ENCODE measurements around the gene MCAM. TPM values are rescaled to one million over a fixed set of nuclear protein-coding genes. Genes with fewer than 3 reads are reported as not detected.

Gene MCAM
- total and polyA plus RNA-seq, 10 of the 15 experiments (the other 5 are each of a cell fraction or from before 2014, with no cell fraction given) = 3.1 to 19.7 (median 9.3) TPM

DNA sequence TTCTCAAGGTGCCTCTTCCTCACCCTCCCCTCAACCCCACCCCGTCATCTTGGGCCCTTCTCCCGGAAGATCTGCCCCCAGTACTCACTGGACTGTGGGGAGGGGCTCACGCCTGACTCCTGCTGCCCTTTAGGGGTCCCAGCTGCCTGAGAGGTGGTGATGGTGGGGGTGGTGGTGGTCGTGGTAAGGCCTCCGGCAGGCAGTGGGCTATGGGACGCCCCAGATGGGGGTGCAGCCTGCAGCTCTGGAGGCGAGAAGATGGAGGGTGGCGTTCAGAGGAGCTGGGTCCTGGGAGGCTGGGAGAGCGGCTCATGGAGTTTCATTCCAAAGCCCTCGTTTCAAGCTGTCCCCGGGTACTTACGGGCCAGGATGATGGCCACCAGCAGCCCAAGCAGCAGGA is 28.8 kb upstream of the MCAM start:
- FAIRE-seq = no peak
- 29% methylated on average over 10 of the region's 12 CpGs for WGBS (ENCODE audit: insufficient coverage, insufficient replicate concordance, low lambda C conversion rate, missing lambda C conversion rate)
- no peak for TF ChIP-seq SRF (IDR thresholded peaks at IDR 0.05; ENCODE audit: low read depth in 2 of 2, low read length in 2 of 2)
- TF ChIP-seq, protein P1, sequence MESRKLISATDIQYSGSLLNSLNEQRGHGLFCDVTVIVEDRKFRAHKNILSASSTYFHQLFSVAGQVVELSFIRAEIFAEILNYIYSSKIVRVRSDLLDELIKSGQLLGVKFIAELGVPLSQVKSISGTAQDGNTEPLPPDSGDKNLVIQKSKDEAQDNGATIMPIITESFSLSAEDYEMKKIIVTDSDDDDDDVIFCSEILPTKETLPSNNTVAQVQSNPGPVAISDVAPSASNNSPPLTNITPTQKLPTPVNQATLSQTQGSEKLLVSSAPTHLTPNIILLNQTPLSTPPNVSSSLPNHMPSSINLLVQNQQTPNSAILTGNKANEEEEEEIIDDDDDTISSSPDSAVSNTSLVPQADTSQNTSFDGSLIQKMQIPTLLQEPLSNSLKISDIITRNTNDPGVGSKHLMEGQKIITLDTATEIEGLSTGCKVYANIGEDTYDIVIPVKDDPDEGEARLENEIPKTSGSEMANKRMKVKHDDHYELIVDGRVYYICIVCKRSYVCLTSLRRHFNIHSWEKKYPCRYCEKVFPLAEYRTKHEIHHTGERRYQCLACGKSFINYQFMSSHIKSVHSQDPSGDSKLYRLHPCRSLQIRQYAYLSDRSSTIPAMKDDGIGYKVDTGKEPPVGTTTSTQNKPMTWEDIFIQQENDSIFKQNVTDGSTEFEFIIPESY (IDR thresholded peaks at IDR 0.05) = no peak
- TF ChIP-seq, protein P2, sequence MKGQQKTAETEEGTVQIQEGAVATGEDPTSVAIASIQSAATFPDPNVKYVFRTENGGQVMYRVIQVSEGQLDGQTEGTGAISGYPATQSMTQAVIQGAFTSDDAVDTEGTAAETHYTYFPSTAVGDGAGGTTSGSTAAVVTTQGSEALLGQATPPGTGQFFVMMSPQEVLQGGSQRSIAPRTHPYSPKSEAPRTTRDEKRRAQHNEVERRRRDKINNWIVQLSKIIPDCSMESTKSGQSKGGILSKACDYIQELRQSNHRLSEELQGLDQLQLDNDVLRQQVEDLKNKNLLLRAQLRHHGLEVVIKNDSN (IDR thresholded peaks at IDR 0.05; ENCODE audit: borderline replicate concordance, extremely low read length, insufficient read depth, low read depth, low read length) = no peak
- no peak for TF ChIP-seq ETV6 (conservative IDR thresholded peaks at IDR 0.05 in 1 of 2, IDR thresholded peaks at IDR 0.05 in 1 of 2; ENCODE audit: borderline replicate concordance in 1 of 2, low read depth in 1 of 2)
- TF ChIP-seq, protein P3, sequence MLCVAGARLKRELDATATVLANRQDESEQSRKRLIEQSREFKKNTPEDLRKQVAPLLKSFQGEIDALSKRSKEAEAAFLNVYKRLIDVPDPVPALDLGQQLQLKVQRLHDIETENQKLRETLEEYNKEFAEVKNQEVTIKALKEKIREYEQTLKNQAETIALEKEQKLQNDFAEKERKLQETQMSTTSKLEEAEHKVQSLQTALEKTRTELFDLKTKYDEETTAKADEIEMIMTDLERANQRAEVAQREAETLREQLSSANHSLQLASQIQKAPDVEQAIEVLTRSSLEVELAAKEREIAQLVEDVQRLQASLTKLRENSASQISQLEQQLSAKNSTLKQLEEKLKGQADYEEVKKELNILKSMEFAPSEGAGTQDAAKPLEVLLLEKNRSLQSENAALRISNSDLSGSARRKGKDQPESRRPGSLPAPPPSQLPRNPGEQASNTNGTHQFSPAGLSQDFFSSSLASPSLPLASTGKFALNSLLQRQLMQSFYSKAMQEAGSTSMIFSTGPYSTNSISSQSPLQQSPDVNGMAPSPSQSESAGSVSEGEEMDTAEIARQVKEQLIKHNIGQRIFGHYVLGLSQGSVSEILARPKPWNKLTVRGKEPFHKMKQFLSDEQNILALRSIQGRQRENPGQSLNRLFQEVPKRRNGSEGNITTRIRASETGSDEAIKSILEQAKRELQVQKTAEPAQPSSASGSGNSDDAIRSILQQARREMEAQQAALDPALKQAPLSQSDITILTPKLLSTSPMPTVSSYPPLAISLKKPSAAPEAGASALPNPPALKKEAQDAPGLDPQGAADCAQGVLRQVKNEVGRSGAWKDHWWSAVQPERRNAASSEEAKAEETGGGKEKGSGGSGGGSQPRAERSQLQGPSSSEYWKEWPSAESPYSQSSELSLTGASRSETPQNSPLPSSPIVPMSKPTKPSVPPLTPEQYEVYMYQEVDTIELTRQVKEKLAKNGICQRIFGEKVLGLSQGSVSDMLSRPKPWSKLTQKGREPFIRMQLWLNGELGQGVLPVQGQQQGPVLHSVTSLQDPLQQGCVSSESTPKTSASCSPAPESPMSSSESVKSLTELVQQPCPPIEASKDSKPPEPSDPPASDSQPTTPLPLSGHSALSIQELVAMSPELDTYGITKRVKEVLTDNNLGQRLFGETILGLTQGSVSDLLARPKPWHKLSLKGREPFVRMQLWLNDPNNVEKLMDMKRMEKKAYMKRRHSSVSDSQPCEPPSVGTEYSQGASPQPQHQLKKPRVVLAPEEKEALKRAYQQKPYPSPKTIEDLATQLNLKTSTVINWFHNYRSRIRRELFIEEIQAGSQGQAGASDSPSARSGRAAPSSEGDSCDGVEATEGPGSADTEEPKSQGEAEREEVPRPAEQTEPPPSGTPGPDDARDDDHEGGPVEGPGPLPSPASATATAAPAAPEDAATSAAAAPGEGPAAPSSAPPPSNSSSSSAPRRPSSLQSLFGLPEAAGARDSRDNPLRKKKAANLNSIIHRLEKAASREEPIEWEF (IDR thresholded peaks at IDR 0.05; ENCODE audit: insufficient replicate concordance, low read depth, low read length) = no peak
- TF ChIP-seq ZNF24 (IDR thresholded peaks at IDR 0.05) = no peak
- no peak for TF ChIP-seq BHLHE40 (IDR thresholded peaks at IDR 0.05; ENCODE audit: borderline replicate concordance in 1 of 2, low read depth in 2 of 2, low read length in 1 of 2)
- no peak for TF ChIP-seq ZNF384 (IDR thresholded peaks at IDR 0.05; ENCODE audit: borderline replicate concordance, low read depth, low read length)
- TF ChIP-seq FOXM1 (IDR thresholded peaks at IDR 0.05; ENCODE audit: low read depth, low read length) = no peak
- no peak for TF ChIP-seq SUPT20H (IDR thresholded peaks at IDR 0.05; ENCODE audit: borderline replicate concordance, control insufficient read depth, low read depth, low read length)
- no peak for TF ChIP-seq CBFB (IDR thresholded peaks at IDR 0.05; ENCODE audit: low read depth)
- no peak for TF ChIP-seq NRF1 (conservative IDR thresholded peaks at IDR 0.05; ENCODE audit: low read depth, low read length)
- TF ChIP-seq STAT1 (conservative IDR thresholded peaks at IDR 0.05) = no peak
- TF ChIP-seq RBBP5 (conservative IDR thresholded peaks at IDR 0.05) = no peak
- TF ChIP-seq, protein P4, sequence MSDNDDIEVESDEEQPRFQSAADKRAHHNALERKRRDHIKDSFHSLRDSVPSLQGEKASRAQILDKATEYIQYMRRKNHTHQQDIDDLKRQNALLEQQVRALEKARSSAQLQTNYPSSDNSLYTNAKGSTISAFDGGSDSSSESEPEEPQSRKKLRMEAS (IDR thresholded peaks at IDR 0.05; ENCODE audit: low read depth, low read length) = no peak

More for the DNA sequence above, 28.8 kb upstream of the MCAM start:
- no TSS peak for BruUV-seq (replicated peaks)
- ATAC-seq (no peak), DNase-seq (ENCODE audit: low read depth, low spot score) (no peak)
- Histone ChIP-seq H3K4me2 (ENCODE audit: control insufficient read depth, insufficient read depth) (no peak overlapping the region), H2AFZ (ENCODE audit: control insufficient read depth, low read depth, low read length) (no peak overlapping the region), H3K4me3 (no peak overlapping the region), H3K79me2 (ENCODE audit: control insufficient read depth, insufficient read depth, low read length) (no peaks in the 10 kb centered on the region), H3K27ac (ENCODE audit: control insufficient read depth, insufficient read depth) (no peak overlapping the region), H3K4me1 (ENCODE audit: control insufficient read depth, insufficient read depth, low read length) (no peaks in the 10 kb centered on the region), H3K27me3 (replicated peaks in 1 of 2; ENCODE audit: control insufficient read depth in 2 of 2, insufficient read depth in 2 of 2, low read length in 1 of 2) (peaks cover 8 to 11% of the 10 kb centered on the region in 2 experiments), H3K36me3 (ENCODE audit: control insufficient read depth in 2 of 2, insufficient read depth in 2 of 2, low read length in 1 of 2) (no peaks in the 10 kb centered on the region), H3K9ac (ENCODE audit: control insufficient read depth, insufficient read depth, low read length) (no peak overlapping the region), H3K9me3 (replicated peaks; ENCODE audit: control insufficient read depth, insufficient read depth, low read length) (no peaks in the 10 kb centered on the region), H4K20me1 (ENCODE audit: control insufficient read depth, insufficient read depth) (no peaks in the 10 kb centered on the region)
- ChIA-PET RAD21 (ENCODE audit: unreplicated experiment) (interaction anchor here (1.3 kb wide), 1 partner anchor 22 kb away, joined by 3 read pairs; no protein-coding TSS in a partner anchor), POLR2A (no interaction called here), CTCF (interaction anchor here (1.5 to 2.0 kb wide), 2 partner anchors 10 to 129 kb away, joined by 6 to 10 read pairs; no protein-coding TSS in a partner anchor), SMC1A (ENCODE audit: uncharacterized antibody, unreplicated experiment) (interaction anchor here (0.5 kb wide), 1 partner anchor 511 kb away, joined by 3 read pairs; no protein-coding TSS in a partner anchor)
- intact Hi-C loops (cut with micrococcal nuclease; ENCODE audit: unreplicated experiment) (no loop called here), in situ Hi-C loops (cut with MboI) (no loop called here)

Data from GM12878 (cell line).